A549 treated with DMSO at 1 μM for 4 hours (cell line): ENCODE results near the gene YES1. TPM values are rescaled to one million over a fixed set of nuclear protein-coding genes. Genes with fewer than 3 reads are reported as not detected.

Experiments used
- total RNA-seq: library from RNA; stranded (reverse); fragments of 200-300 nt; extraction: Qiagen RNA extraction; gene quantifications from 5 replicates; pipeline ENCODE4 v1.2.3, GENCODE V29; 2022; ENCODE audit warnings: low read depth

YES1 gene
- total RNA-seq, result 21.4 to 31.6 TPM (median 27.5 TPM) in 5 replicates

DNA sequence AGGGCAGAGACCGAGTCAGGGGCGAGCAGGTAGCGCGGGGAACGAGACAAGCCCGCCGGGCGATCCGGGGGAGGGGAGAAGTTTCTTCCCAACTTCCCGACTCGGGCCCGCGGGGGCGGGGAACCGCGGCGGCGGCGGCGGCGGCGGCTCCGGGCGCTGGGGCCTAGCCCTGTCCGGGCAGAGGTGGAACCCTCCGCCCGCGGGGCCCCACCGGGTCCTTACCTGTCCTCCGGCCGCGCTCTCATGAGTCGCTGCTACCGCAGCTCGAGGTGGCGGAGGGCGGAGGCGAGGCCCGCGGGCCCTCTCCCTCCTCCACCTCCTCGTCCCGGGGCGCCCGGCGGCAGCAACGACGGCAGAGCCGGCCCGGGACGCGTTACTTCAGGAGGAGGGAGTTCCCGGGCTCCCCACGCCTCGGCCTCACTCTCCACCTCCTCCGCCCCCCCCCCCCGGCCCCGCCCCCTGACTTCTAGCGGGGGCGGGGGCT lies at the start of gene YES1:
Gene YES1, minus strand, starts transcription at position 351 of the 484 bp plus-strand sequence. CDS start 55,415 bp downstream, outside the sequence.

DNA sequence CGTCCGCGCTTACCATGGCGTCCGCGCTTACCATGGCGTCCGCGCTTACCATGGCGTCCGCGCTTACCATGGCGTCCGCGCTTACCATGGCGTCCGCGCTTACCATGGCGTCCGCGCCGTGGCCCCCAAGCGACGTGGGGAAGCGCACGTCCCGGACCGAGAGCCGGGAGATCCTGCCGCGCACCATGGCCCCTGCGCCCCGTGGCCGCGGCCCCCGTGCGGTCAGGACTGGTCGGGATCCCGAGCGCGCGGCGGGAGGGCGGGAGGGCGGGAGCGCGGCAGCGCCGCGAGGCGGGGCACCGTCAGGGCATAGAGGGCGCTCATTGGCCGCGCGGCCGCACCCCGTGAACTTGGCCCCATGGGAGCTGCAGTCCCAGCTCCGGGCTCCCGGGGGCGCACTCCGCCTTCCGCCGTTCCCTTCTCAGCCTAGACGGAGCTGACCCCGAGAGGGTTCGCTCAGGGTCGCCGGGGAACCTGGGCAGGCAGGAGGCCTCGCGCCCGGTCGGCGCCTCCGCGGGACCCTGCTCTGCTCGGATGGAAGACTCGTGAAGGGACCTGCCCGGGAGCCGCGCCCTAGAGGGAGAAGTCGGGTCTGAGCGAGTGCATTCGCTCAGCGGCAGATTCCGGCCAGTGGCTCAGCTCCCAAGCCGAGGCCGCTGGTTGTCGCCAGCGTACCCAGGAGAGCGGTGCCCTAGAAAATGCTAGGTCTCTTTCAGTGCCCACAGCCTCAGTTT lies 99.5 kb downstream of the YES1 start, which contains the start of gene ENOSF1:
Gene ENOSF1, minus strand, starts transcription at position 230 of the 734 bp plus-strand sequence. Its CDS starts 43 bp downstream, at position 187.

Other genes starting within 250 kb of the YES1 start
- not detected in 5 replicates for gene CETN1, start 231.9 kb downstream of the YES1 start, total RNA-seq
- gene CLUL1, start 215.3 kb downstream of the YES1 start, total RNA-seq, result 0.13 TPM in 1 of 5 replicates, not detected in the others
- gene TYMS, start 154.6 kb downstream of the YES1 start, total RNA-seq, result 164 to 184 TPM (median 178 TPM) in 5 replicates
- 17.8 to 29.6 TPM (median 27.8 TPM) in 5 replicates for gene ENOSF1, start 99.6 kb downstream of the YES1 start, total RNA-seq
- gene ADCYAP1, start 92.6 kb upstream of the YES1 start, total RNA-seq, result not detected in 5 replicates